NB4 (cell line): Measurements from ENCODE around the gene EIPR1.

Source experiments
- DNase-seq: peaks from one replicate; pipeline ENCODE4 v3.0.0; 2010; ENCODE audit warnings: low read depth
- H3K4me3 ChIP-seq: one replicate; pipeline ENCODE4 v1.5.1; 2011; ENCODE audit warnings: mild to moderate bottlenecking, low read depth, low read length, moderate library complexity
- CTCF ChIP-seq: IDR thresholded peaks from one replicate; pipeline ENCODE4 v1.5.1; 2012; ENCODE audit warnings: low read depth, low read length
- MAX ChIP-seq: IDR thresholded peaks from 2 replicates; pipeline ENCODE4 v1.6.1; 2011; ENCODE audit warnings: low read depth, low read length
- MYC ChIP-seq: IDR thresholded peaks from 2 replicates; pipeline ENCODE4 v1.6.1; 2011; ENCODE audit warnings: low read depth, low read length
- POLR2A ChIP-seq: IDR thresholded peaks from 2 replicates; pipeline ENCODE4 v1.6.1; 2011; ENCODE audit warnings: mild to moderate bottlenecking; ENCODE audit not compliant: insufficient read length; ENCODE audit errors: extremely low read depth

The EIPR1 gene

DNA sequence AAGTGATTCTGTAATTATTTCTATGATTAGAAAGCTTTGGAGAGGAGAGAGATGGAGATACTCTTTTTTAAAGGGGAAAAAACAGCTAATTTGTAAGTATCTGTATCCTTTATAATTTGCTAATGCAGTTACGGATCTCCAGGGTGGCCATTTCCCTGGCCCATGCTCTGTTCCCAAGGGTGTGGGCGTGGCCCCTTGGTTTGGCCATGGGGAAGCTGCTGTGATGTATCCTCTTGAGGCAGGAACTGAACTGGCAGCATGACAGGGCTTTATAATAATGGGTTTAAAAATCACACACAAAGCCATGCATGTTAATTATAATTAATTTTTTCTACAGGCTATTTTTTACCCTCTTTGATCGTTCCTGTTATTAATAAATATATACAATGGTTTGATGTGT, 28.9 kb upstream of the EIPR1 start:
- H3K4me3 ChIP-seq = no peak overlapping the region
- DNase-seq = no peak
- TF ChIP-seq POLR2A (no peak), CTCF (no peak), MAX (no peak), MYC (no peak)

- no peak overlapping the region for H3K4me3 ChIP-seq
- no peak for DNase-seq
- TF ChIP-seq CTCF = no peak
- no peak for TF ChIP-seq POLR2A
- no peak for TF ChIP-seq MAX
- TF ChIP-seq MYC = no peak
Measured at GRCh38 chr2:3405876-3406275, 28.3 kb upstream of the EIPR1 start.

DNA sequence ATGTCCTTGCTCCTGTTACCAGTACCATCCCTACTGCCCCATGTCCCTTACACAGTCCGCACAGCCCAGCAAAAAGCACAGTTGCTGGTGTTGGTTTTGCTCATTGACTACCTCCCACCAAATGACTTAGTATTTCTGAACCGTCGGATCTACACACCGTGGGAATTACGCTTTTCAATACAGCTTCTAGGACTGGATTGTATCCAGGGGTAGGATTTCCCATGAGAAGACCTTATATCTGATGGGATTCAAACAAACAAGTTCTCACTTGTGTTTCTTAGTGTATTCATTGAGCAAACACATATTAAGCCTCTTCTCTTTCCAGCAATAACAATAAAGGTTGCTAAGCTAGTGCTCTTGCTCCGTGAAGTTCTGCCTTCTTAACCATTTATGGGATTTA, 27.7 kb upstream of the EIPR1 start:
- no peak for DNase-seq
- TF ChIP-seq CTCF = no peak
- TF ChIP-seq POLR2A = no peak
- no peak for TF ChIP-seq MAX
- TF ChIP-seq MYC = no peak
- H3K4me3 ChIP-seq = no peak overlapping the region

DNA sequence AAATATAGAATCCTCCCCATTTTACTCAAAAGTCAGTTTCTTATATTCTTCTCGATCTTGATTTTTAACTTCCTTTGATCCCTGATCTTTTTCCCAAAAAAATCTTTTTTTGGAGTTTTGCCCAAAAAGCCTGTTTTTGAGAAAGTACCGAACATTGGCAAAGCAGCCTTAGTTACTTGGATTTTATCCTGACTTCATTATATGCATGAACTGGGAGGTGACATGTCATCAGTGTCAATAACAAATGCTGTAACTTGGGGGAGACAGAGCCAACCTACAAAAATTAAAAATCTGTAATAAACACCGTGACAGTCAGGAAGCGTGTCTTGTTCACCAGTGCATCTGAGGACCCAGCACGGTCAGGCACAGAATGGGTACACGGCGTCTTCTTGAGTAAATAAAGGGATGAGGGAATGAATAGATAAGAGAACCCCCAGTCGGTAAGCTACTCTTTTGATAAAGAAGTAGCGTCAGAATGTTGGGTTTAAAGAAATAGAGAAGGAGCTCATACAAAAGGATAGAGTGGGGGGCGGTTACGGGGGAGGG, 26.8 kb upstream of the EIPR1 start:
- no peak for TF ChIP-seq MYC
- no peak for TF ChIP-seq POLR2A
- TF ChIP-seq MAX = no peak
- no peak for TF ChIP-seq CTCF
- no peak overlapping the region for H3K4me3 ChIP-seq
- no peak for DNase-seq

DNA sequence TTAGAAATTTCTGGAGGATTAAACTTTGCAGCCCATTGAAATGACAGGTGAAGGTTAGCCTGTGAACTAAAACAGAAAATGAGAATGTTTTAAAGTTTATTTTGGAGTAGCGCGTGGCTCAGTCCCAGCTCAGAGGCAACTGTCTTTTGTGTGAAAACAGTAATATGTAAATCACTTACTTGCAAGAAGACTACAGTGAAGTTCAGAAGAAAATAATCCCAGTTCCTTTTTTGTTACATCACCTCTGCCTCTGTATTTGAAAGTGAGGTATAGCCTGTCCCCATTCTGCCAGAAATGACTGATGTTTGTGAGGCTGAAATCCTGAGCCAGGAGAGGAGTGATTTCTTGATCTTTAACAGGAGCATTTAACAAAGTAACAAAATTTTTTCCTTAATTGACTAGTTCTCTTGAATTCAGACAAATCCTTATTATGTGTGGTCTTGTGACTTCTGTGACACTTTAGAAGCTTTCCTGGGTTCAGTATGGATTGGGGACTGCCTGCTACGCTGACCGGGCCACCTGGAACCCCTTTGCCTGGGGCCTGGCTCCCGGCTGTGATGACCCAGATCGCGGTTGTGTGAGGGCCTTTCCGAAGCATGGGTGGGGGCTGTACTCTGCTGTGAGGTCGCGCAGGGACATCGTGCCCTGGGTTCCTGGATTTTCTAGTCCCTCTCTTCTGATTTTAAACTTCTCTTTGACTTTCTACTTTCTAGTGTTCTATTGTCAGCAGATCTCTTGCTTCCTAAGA, 26.1 kb upstream of the EIPR1 start:
- DNase-seq = no peak
- no peak overlapping the region for H3K4me3 ChIP-seq
- TF ChIP-seq CTCF (no peak), MYC (no peak), MAX (no peak), POLR2A (no peak)
